HG03354 (cell line): ENCODE data around the gene ABCD2.
"Not testable (repeated sequence)": the region's sequence is repeated elsewhere in the genome, so short reads cannot be mapped to it uniquely, and the experiment has no call there.

ENCODE experiments used
- ATAC-seq: cut with Tn5 transposase; IDR thresholded peaks from one replicate; pipeline ENCODE4 v1.9.1; 2021; ENCODE audit warnings: mild to moderate bottlenecking; ENCODE audit not compliant: unreplicated experiment, poor library complexity, severe bottlenecking

The ABCD2 gene

DNA sequence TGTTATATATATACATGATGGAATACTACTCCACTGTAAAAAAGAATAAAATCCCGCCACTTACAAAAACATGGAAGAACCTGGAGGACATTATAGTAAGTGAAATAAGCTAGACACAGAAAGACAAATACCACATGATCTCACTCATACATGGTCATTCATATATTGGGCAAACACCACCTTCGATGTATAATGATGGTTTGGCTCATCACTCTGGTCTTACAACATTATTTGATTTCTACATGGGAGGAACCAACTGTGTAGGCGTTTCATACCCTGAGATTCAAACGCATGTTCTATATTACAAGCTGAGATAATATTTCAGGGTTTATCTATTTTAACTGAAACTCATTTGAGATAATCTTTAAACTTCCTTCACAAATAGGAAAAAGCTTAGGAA lies 48.3 kb downstream of the ABCD2 start:
- no peak for ATAC-seq

- no peak for ATAC-seq
Observed at GRCh38 chr12:39553476-39553875, 66.1 kb downstream of the ABCD2 start.

GRCh38 chr12:39544211-39544610 lies 75.4 kb downstream of the ABCD2 start:
- ATAC-seq, result not testable (repeated sequence)

GRCh38 chr12:39541471-39541870 lies 78.1 kb downstream of the ABCD2 start:
- ATAC-seq, result no peak

DNA sequence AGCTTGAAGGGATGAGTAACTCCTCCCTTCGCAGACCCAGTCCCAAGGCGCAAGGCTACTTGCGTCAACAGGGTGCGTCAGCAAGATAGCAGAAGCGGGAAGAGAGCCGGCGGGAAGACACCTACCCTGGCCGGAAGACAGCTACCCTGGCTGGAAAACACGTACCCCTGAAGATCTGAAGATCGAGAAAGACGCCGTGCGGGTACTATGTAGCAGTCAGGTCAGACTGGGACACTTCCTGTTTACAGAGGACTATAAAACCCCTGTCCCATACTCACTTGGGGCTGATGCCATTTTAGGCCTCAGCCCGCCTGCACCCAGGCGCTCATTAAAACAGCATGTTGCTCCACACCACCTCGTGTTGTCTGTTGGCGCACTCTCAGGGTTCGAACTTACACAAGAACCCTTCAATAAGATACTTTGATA lies 80.9 kb downstream of the ABCD2 start:
- no peak for ATAC-seq

DNA sequence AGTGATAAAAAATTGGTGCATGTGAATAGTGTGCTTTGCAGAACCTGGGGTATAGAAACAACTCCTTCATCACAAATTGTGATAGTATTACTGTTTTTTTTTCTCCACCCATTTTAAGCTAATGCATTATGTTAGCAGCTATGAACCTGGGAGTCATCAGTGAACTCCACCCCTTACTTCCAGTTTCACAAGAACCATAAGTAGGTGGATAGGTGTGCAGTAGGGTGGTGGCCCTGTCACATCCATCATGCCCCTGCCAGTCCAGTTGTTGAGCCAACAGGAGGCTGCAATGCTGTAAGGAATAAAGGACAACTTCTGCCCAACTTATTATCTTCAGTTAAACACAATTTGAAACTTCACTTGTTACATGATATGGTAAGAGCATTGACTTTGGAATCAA lies 85.7 kb downstream of the ABCD2 start:
- ATAC-seq, result no peak

DNA sequence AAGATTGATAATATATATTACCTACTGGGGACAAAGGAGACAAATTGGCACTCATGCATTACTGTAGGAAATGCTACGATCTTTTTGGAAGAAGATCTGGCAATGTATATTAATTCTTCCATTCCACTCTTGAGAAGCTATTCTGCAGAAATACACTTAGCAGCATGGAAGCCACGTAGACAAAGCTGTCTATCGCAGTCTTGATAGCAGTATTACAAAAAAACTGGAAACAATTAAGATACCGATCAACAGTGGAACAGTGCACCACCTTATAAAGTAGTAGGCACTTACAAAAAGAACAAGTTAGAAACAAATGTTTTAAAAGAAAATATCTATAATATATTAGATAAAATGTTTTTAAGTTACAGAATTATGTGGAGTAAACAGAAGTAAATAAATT lies 87.2 kb downstream of the ABCD2 start:
- no peak for ATAC-seq

DNA sequence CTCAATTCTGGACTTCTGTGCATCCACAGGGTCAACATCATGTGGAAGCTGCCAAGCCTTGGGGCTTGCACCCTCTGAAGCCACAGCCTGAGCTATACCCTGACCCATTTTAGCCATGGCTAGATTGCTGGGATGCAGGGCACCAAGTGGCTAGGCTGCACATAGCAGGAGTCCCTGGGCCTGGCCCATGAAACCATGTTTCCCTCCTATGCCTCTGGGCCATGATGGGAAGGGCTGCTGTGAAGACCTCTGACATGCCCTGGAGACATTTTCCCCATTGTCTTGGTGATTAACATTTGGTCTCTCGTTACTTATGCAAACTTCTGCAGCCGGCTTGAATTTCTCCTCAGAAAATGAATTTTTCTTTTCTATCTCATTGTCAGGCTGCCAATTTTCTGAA lies 92.6 kb downstream of the ABCD2 start:
- no peak for ATAC-seq

GRCh38 chr12:39522167-39522566 lies 97.4 kb downstream of the ABCD2 start:
- not testable (repeated sequence) for ATAC-seq

- no peak for ATAC-seq
Observed at GRCh38 chr12:39510001-39510400, 109.6 kb downstream of the ABCD2 start.

GRCh38 chr12:39505554-39505953 lies 114.0 kb downstream of the ABCD2 start:
- ATAC-seq, result no peak

- ATAC-seq, result no peak
Observed at GRCh38 chr12:39505023-39505422, 114.6 kb downstream of the ABCD2 start.

DNA sequence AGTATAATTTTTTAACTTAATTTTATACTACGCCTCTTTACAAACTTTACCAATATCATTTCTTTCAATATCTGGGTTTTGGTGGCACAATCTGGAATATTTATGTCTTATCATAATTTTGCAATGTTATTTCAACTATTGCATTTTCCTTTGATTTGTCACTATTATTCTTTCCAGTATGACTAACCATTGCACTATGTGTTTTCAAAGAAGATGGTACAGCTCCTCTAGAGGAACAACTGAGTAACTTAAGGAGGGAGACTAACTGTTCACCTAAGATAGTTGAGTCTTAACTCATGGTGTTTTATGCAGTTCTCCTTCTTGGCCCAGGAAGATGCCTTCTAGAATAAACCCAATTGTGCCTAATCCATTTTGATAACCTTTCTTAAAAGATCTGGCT lies 116.2 kb downstream of the ABCD2 start:
- no peak for ATAC-seq

DNA sequence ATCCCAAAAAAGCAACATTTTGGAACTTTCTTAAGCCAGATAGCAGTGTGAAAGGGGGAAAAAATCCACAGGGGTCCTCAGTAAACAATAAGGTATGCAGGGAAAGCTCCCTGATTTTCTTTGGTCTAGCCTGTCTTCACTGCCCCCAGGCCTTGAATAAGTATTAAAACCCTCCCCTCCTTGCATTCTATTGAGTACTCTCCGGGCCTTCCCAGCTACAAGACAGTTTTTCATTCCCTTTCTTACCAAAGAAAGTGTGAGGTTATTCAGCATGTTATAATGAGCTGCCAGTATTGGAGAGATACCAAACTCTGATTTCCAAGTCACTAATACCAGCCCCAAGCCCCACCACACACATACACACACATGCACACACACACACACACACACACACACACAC lies 116.9 kb downstream of the ABCD2 start:
- no peak for ATAC-seq
